Measurements from ENCODE around the gene POU2F3.

DNA sequence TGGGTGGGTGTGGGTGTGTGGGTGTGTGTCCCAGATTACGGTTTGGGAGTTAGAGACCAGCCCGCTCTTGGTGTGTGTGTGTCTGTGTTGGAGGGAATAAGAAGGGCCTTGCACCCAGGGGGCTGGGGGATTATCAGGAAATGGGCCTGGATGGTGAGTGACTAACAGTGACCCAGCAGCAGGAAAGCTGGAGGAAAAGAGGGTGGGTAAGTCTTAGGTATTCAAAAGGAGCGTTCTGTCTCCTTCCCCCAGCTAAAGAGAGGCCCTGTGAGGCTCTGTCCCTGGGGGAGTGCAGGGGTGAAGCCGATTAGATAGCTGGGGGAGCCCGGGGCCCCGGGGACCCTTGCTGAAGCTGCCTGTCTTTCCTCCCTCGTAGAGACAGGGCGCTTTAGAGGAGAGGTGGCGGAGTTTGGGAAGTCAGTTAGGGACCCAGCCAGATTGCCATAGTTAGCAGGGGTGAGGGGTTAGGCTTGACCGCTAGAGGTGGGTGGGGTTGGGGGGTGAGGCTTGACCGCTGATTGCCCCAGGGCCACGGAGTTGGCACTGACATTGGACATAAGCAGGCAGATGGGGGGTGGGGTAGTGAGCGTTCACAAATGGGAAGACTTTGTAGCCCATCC is 27.6 kb upstream of the POU2F3 start:
- TF ChIP-seq, protein P1, sequence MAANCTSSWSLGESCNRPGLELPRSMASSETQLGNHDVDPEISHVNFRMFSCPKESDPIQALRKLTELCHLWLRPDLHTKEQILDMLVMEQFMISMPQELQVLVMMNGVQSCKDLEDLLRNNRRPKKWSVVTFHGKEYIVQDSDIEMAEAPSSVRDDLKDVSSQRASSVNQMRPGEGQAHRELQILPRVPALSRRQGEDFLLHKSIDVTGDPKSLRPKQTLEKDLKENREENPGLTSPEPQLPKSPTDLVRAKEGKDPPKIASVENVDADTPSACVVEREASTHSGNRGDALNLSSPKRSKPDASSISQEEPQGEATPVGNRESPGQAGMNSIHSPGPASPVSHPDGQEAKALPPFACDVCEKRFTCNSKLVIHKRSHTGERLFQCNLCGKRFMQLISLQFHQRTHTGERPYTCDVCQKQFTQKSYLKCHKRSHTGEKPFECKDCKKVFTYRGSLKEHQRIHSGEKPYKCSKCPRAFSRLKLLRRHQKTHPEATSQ (tag by site-specific recombination; IDR thresholded peaks at IDR 0.05): no peak
- TF ChIP-seq ZNF626 (tag by site-specific recombination; IDR thresholded peaks at IDR 0.05) (no peak), ZNF16 (tag by site-specific recombination; IDR thresholded peaks at IDR 0.05; ENCODE audit: low read depth) (no peak), ZNF24 (tag by site-specific recombination; IDR thresholded peaks at IDR 0.05) (no peak), ZNF354C (tag by site-specific recombination; IDR thresholded peaks at IDR 0.05; ENCODE audit: borderline replicate concordance, low read depth) (no peak), ZBTB20 (tag by site-specific recombination; IDR thresholded peaks at IDR 0.05) (no peak)
- TF ChIP-seq, protein P2, sequence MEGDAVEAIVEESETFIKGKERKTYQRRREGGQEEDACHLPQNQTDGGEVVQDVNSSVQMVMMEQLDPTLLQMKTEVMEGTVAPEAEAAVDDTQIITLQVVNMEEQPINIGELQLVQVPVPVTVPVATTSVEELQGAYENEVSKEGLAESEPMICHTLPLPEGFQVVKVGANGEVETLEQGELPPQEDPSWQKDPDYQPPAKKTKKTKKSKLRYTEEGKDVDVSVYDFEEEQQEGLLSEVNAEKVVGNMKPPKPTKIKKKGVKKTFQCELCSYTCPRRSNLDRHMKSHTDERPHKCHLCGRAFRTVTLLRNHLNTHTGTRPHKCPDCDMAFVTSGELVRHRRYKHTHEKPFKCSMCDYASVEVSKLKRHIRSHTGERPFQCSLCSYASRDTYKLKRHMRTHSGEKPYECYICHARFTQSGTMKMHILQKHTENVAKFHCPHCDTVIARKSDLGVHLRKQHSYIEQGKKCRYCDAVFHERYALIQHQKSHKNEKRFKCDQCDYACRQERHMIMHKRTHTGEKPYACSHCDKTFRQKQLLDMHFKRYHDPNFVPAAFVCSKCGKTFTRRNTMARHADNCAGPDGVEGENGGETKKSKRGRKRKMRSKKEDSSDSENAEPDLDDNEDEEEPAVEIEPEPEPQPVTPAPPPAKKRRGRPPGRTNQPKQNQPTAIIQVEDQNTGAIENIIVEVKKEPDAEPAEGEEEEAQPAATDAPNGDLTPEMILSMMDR (tag by site-specific recombination; IDR thresholded peaks at IDR 0.05): no peak
- TF ChIP-seq, protein P3, sequence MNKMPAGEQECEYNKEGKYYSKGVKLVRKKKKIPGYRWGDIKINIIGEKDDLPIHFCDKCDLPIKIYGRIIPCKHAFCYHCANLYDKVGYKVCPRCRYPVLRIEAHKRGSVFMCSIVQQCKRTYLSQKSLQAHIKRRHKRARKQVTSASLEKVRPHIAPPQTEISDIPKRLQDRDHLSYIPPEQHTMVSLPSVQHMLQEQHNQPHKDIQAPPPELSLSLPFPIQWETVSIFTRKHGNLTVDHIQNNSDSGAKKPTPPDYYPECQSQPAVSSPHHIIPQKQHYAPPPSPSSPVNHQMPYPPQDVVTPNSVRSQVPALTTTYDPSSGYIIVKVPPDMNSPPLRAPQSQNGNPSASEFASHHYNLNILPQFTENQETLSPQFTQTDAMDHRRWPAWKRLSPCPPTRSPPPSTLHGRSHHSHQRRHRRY (tag by site-specific recombination; IDR thresholded peaks at IDR 0.05): no peak
- TF ChIP-seq, protein P4, sequence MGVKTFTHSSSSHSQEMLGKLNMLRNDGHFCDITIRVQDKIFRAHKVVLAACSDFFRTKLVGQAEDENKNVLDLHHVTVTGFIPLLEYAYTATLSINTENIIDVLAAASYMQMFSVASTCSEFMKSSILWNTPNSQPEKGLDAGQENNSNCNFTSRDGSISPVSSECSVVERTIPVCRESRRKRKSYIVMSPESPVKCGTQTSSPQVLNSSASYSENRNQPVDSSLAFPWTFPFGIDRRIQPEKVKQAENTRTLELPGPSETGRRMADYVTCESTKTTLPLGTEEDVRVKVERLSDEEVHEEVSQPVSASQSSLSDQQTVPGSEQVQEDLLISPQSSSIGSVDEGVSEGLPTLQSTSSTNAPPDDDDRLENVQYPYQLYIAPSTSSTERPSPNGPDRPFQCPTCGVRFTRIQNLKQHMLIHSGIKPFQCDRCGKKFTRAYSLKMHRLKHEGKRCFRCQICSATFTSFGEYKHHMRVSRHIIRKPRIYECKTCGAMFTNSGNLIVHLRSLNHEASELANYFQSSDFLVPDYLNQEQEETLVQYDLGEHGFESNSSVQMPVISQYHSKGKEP (tag by site-specific recombination; IDR thresholded peaks at IDR 0.05): no peak
- TF ChIP-seq, protein P5, sequence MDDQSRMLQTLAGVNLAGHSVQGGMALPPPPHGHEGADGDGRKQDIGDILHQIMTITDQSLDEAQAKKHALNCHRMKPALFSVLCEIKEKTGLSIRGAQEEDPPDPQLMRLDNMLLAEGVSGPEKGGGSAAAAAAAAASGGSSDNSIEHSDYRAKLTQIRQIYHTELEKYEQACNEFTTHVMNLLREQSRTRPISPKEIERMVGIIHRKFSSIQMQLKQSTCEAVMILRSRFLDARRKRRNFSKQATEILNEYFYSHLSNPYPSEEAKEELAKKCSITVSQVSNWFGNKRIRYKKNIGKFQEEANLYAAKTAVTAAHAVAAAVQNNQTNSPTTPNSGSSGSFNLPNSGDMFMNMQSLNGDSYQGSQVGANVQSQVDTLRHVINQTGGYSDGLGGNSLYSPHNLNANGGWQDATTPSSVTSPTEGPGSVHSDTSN (CRISPR knock-in tag; IDR thresholded peaks at IDR 0.05): no peak
